Measurements from ENCODE around the gene SMIM15. TPM values are rescaled to one million over a fixed set of nuclear protein-coding genes. Genes with fewer than 3 reads are reported as not detected.

The SMIM15 gene
- total and polyA plus RNA-seq, 2 donors (not counting 3 experiments of a cell fraction or from before 2014, with no cell fraction given), result 18.4 to 48.8 TPM

- DNase-seq (ENCODE audit: low read depth, low spot score), result no peak
- TF ChIP-seq JUN (IDR thresholded peaks at IDR 0.05; ENCODE audit: borderline replicate concordance, insufficient read depth, insufficient read length, low read depth) (no peak), POLR2AphosphoS5 (IDR thresholded peaks at IDR 0.05; ENCODE audit: insufficient read depth, low read depth, low read length) (no peak), MAX (IDR thresholded peaks at IDR 0.05; ENCODE audit: insufficient read depth, insufficient read length) (no peak), MYC (IDR thresholded peaks at IDR 0.05; ENCODE audit: low read depth, low read length) (no peak)
- no peak for FAIRE-seq
Observed at GRCh38 chr5:61184708-61185107, 22.4 kb upstream of the SMIM15 start.

GRCh38 chr5:61183538-61183937 lies 21.3 kb upstream of the SMIM15 start:
- Histone ChIP-seq H3K9me3 (replicated peaks; ENCODE audit: control insufficient read depth, insufficient read depth, low read length) (no peaks in the 10 kb centered on the region), H3K27me3 (ENCODE audit: control insufficient read depth in 2 of 2, insufficient read depth in 2 of 2, low read length in 2 of 2) (no peaks in the 10 kb centered on the region), H3K4me3 (replicated peaks in 1 of 3; ENCODE audit: insufficient read depth in 1 of 3, low read depth in 1 of 3, low read length in 3 of 3) (no peak overlapping the region), H3K27ac (ENCODE audit: insufficient read depth, low read depth, low read length) (no peak overlapping the region), H2AFZ (ENCODE audit: low read depth, low read length) (no peak overlapping the region), H3K79me2 (ENCODE audit: control insufficient read depth, insufficient read depth, low read length) (no peaks in the 10 kb centered on the region), H3K9ac (replicated peaks; ENCODE audit: extremely low read depth, insufficient read depth, low read length) (no peak overlapping the region), H3K36me3 (ENCODE audit: control insufficient read depth in 2 of 2, extremely low read depth in 1 of 2, insufficient read depth in 2 of 2, low read length in 2 of 2) (no peaks in the 10 kb centered on the region), H3K9me1 (replicated peaks; ENCODE audit: control insufficient read depth, extremely low read depth, insufficient read depth, low read length) (no peaks in the 10 kb centered on the region), H4K20me1 (replicated peaks; ENCODE audit: control insufficient read depth, extremely low read depth, insufficient read depth, low read length) (no peaks in the 10 kb centered on the region), H3K4me2 (ENCODE audit: insufficient read depth, low read length) (no peak overlapping the region), H3K4me1 (ENCODE audit: control insufficient read depth, extremely low read depth, insufficient read depth, low read length) (no peaks in the 10 kb centered on the region)
- dilution Hi-C loops (cut with MboI; ENCODE audit: extremely low pct_ligation_motif_present, low sequenced_read_pairs) (no loop called here), intact Hi-C loops (cut with micrococcal nuclease) (loop anchor here (5.0 kb wide), 1 partner anchor 79 kb away; no protein-coding TSS in a partner anchor)
- no peak for FAIRE-seq
- TF ChIP-seq JUN (IDR thresholded peaks at IDR 0.05; ENCODE audit: borderline replicate concordance, insufficient read depth, insufficient read length, low read depth) (no peak), EZH2 (IDR thresholded peaks at IDR 0.05; ENCODE audit: borderline replicate concordance, low read depth, low read length, severe bottlenecking) (no peak), CTCF (IDR thresholded peaks at IDR 0.05; ENCODE audit: extremely low read depth in 1 of 2, insufficient read depth in 1 of 2, low read depth in 1 of 2, low read length in 2 of 2) (no peak), MAX (IDR thresholded peaks at IDR 0.05; ENCODE audit: insufficient read depth, insufficient read length) (no peak), GATA2 (IDR thresholded peaks at IDR 0.05; ENCODE audit: insufficient read depth, insufficient read length, low read depth, low read length) (no peak), MYC (IDR thresholded peaks at IDR 0.05; ENCODE audit: low read depth, low read length) (no peak), POLR2A (IDR thresholded peaks at IDR 0.05; ENCODE audit: low read depth, low read length) (no peak), FOS (IDR thresholded peaks at IDR 0.05; ENCODE audit: borderline replicate concordance, insufficient read depth, low read length) (no peak), POLR2AphosphoS5 (IDR thresholded peaks at IDR 0.05; ENCODE audit: insufficient read depth, low read depth, low read length) (no peak)
- BruUV-seq (replicated peaks), result no TSS peak
- CTCF ChIA-PET, result no interaction called here
- no peak for DNase-seq (ENCODE audit: low read depth, low spot score)
- POLR2A ChIA-PET, result no interaction called here

More at GRCh38 chr5:61184708-61185107, 22.4 kb upstream of the SMIM15 start:
- no peaks in the 10 kb centered on the region for H4K20me1 ChIP-seq (replicated peaks; ENCODE audit: control insufficient read depth, extremely low read depth, insufficient read depth, low read length)
- H3K27me3 ChIP-seq (ENCODE audit: control insufficient read depth in 2 of 2, insufficient read depth in 2 of 2, low read length in 2 of 2), result no peaks in the 10 kb centered on the region
- ChIA-PET POLR2A (no interaction called here), CTCF (interaction anchor here (2.1 kb wide), 1 partner anchor 9 kb away, joined by 5 read pairs; no protein-coding TSS in a partner anchor)
- H3K4me3 ChIP-seq (replicated peaks in 1 of 3; ENCODE audit: insufficient read depth in 1 of 3, low read depth in 1 of 3, low read length in 3 of 3), result no peak overlapping the region
- H3K36me3 ChIP-seq (ENCODE audit: control insufficient read depth in 2 of 2, extremely low read depth in 1 of 2, insufficient read depth in 2 of 2, low read length in 2 of 2), result no peaks in the 10 kb centered on the region
- H3K4me1 ChIP-seq (ENCODE audit: control insufficient read depth, extremely low read depth, insufficient read depth, low read length), result no peaks in the 10 kb centered on the region
- BruUV-seq (replicated peaks), result no TSS peak
- H2AFZ ChIP-seq (ENCODE audit: low read depth, low read length), result peak overlapping the region; percentile 9
- no peaks in the 10 kb centered on the region for H3K9me3 ChIP-seq (replicated peaks; ENCODE audit: control insufficient read depth, insufficient read depth, low read length)
- no peak overlapping the region for H3K4me2 ChIP-seq (ENCODE audit: insufficient read depth, low read length)
- dilution Hi-C loops (cut with MboI; ENCODE audit: extremely low pct_ligation_motif_present, low sequenced_read_pairs) (no loop called here), intact Hi-C loops (cut with micrococcal nuclease) (loop anchor here (5.0 kb wide), 1 partner anchor 78 kb away; no protein-coding TSS in a partner anchor)
- no peaks in the 10 kb centered on the region for H3K79me2 ChIP-seq (ENCODE audit: control insufficient read depth, insufficient read depth, low read length)
- no peak overlapping the region for H3K9ac ChIP-seq (replicated peaks; ENCODE audit: extremely low read depth, insufficient read depth, low read length)
- no peak overlapping the region for H3K27ac ChIP-seq (ENCODE audit: insufficient read depth, low read depth, low read length)
- H3K9me1 ChIP-seq (replicated peaks; ENCODE audit: control insufficient read depth, extremely low read depth, insufficient read depth, low read length), result no peaks in the 10 kb centered on the region
